Stimulated activated naive CD8-positive, alpha-beta T cell treated with anti-CD3 and anti-CD28 coated beads, Interleukin-15, amount 100 ng/mL, for 72 hours (primary cell): Measurements from ENCODE around the gene ABRAXAS1.
"Not testable (repeated sequence)": the region's sequence is repeated elsewhere in the genome, so short reads cannot be mapped to it uniquely, and the experiment has no call there.

ENCODE experiments used
- ATAC-seq: fragments of 150-1000 bp; cut with Tn5 transposase; 2 replicates; pipeline ENCODE4 v1.10.0; 2021; ENCODE audit warnings: mild to moderate bottlenecking, moderate library complexity
- DNase-seq, 2 donors: peaks; one replicate each; pipeline ENCODE4 v3.0.0; 2021 to 2022
- H3K27ac Mint-ChIP-seq, 2 donors: one replicate each; pipeline ENCODE4 v1.8.0; 2022; ENCODE audit warnings: mild to moderate bottlenecking in 2 of 2, mixed read lengths in 2 of 2, moderate library complexity in 2 of 2
- H3K27me3 Mint-ChIP-seq: one replicate; pipeline ENCODE4 v1.8.0; 2022; ENCODE audit warnings: mixed read lengths
- H3K4me1 Mint-ChIP-seq: one replicate; pipeline ENCODE4 v1.8.0; 2022; ENCODE audit warnings: mild to moderate bottlenecking, mixed read lengths
- H3K4me3 Mint-ChIP-seq, 2 donors: one replicate each; pipeline ENCODE4 v1.8.0; 2022; ENCODE audit warnings: mild to moderate bottlenecking in 2 of 2, mixed read lengths in 2 of 2, moderate library complexity in 1 of 2
- H3K9me3 Mint-ChIP-seq, 2 donors: one replicate each; pipeline ENCODE4 v1.8.0; 2022; ENCODE audit warnings: mixed read lengths in 2 of 2

ABRAXAS1 gene

GRCh38 chr4:83484500-83485461 lies at the start of gene ABRAXAS1:
Gene ABRAXAS1 (minus strand): TSS chr4:83485100. CDS start chr4:83485072, 28 bp downstream.
- Mint-ChIP-seq H3K27ac (peak within 1 kb of the TSS; percentile 89 to 96), H3K9me3 (no peaks in the 10 kb centered on the region), H3K4me1 (peaks cover 34% of the 10 kb centered on the region), H3K4me3 (peak within 1 kb of the TSS; percentile 100), H3K27me3 (no peaks in the 10 kb centered on the region)
- ATAC-seq, result peak; percentile 95
- DNase-seq, result peak; percentile 93 to 95

DNA sequence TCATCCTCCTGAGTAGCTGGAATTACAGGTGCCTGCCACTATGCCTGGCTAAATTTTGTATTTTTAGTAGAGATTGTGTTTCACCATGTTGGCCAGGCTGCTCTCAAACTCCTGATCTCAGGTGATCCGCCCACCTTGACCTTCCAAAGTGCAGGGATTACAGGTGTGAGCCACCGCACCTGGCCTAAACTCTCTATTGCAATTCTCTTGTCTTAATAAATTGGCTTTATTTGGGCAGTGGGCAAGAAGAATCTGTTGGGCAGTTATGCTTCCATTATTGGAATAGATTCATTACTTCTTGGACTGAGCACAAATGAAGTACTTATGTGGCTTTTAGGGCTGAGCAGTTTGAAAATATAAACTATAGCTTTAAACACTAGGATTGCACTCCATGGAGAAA lies 42.8 kb upstream of the ABRAXAS1 start:
- DNase-seq (no peak), ATAC-seq (no peak)
- Mint-ChIP-seq H3K4me3 (no peak overlapping the region), H3K9me3 (no peaks in the 10 kb centered on the region), H3K4me1 (no peaks in the 10 kb centered on the region), H3K27ac (no peak overlapping the region), H3K27me3 (peaks cover 24% of the 10 kb centered on the region)

- no peaks in the 10 kb centered on the region for H3K4me1 Mint-ChIP-seq
- H3K27me3 Mint-ChIP-seq, result peaks cover 8% of the 10 kb centered on the region
- no peaks in the 10 kb centered on the region for H3K9me3 Mint-ChIP-seq
- DNase-seq (no peak), ATAC-seq (no peak)
- H3K27ac Mint-ChIP-seq, result no peak overlapping the region
- no peak overlapping the region for H3K4me3 Mint-ChIP-seq
These were observed 37.3 kb upstream of the ABRAXAS1 start for GRCh38 chr4:83522239-83522638.

DNA sequence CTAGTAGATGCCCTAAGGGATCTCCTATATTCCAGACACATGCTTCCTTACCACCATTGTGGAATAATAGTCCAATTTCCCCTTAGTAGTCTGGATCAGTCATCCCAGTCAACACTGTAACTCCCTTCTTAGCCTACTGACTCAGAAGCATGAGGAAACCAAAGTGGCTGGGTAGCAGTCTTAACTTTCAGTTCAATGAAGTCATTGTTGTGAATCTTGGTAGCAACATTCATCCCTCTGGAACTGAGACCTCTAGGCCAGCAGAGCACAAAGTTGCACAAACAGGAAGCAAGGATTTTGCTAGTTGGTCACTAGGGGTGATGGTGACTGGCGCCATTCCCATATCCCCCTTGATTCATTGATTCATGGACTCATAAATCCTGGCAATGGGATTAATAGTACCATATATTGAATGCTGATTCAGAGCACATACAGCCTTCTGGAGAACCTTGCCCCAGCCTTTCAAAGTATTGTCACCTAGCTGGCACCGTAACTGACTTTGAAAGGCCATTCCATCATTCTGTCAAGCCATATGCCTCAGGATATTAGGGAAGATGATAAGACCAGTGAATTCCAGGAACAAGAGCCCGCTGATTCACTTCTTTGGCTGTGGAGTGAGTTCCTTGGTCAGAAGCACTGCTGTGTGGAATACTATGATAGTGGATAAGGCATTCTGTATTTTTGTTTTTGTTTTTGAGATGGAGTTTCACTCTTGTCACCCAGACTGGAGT lies 31.3 kb upstream of the ABRAXAS1 start:
- H3K27ac Mint-ChIP-seq, result no peak overlapping the region
- H3K9me3 Mint-ChIP-seq, result no peaks in the 10 kb centered on the region
- H3K4me1 Mint-ChIP-seq, result no peaks in the 10 kb centered on the region
- no peak overlapping the region for H3K4me3 Mint-ChIP-seq
- no peaks in the 10 kb centered on the region for H3K27me3 Mint-ChIP-seq
- ATAC-seq, result no peak
- no peak for DNase-seq

GRCh38 chr4:83510442-83510841 lies 25.5 kb upstream of the ABRAXAS1 start:
- H3K27ac Mint-ChIP-seq, result no peak overlapping the region
- H3K9me3 Mint-ChIP-seq, result no peaks in the 10 kb centered on the region
- no peaks in the 10 kb centered on the region for H3K27me3 Mint-ChIP-seq
- DNase-seq (no peak), ATAC-seq (no peak)
- H3K4me1 Mint-ChIP-seq, result no peaks in the 10 kb centered on the region
- no peak overlapping the region for H3K4me3 Mint-ChIP-seq

GRCh38 chr4:83509156-83509585 lies 24.3 kb upstream of the ABRAXAS1 start:
- ATAC-seq (peak; percentile 61), DNase-seq (peak; percentile 65 to 67)
- H3K27ac Mint-ChIP-seq, result peak overlapping the region; percentile 0 to 2
- H3K9me3 Mint-ChIP-seq, H3K27me3 Mint-ChIP-seq, H3K4me3 Mint-ChIP-seq, H3K4me1 Mint-ChIP-seq: not testable (repeated sequence)

DNA sequence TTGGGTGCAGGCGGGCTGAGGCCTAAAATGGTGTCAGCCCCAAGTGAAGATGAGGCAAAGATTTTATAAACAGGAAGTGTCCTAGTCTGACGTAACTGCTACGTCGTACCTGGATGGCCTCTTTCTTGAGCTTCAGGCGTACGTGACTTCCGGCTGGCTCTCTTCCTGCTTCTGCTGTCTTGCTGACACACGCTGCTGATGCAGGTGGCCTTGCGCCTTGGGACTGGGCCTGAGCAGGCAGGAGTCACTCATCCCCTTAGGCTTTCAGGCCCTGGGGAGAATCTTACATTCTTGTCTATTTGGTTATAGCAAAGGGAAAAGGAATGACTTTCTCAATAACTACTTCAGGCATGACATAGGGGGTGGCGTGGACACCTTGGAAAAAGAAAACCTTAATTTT lies 20.1 kb upstream of the ABRAXAS1 start:
- Mint-ChIP-seq H3K27me3 (no peaks in the 10 kb centered on the region), H3K27ac (no peak overlapping the region), H3K4me1 (peaks cover 7% of the 10 kb centered on the region), H3K4me3 (no peak overlapping the region), H3K9me3 (no peaks in the 10 kb centered on the region)
- ATAC-seq (no peak), DNase-seq (no peak)

DNA sequence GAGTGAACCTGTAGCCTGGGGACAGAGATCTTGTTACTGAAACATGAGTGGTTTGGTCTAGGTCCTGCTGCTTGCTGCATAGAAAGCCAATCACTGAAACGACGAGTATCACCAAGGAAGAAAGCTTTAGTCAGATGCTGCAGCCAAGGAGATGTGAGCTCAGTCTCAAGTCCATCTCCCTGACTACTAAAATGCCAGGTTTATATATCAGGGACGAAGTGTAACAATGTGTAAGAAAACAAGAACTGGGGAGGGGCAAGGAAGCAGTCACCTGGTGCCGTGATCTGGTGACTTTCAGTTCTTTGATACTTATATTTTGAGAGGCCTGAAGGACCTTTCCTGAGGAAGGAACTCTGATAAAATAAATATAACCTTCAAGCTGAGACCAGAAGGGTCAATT lies 19.6 kb upstream of the ABRAXAS1 start:
- DNase-seq (no peak), ATAC-seq (no peak)
- Mint-ChIP-seq H3K9me3 (no peaks in the 10 kb centered on the region), H3K27ac (peak overlapping the region in 1 of 2 donors; percentile 8), H3K4me1 (peaks cover 7% of the 10 kb centered on the region), H3K27me3 (no peaks in the 10 kb centered on the region), H3K4me3 (no peak overlapping the region)

DNA sequence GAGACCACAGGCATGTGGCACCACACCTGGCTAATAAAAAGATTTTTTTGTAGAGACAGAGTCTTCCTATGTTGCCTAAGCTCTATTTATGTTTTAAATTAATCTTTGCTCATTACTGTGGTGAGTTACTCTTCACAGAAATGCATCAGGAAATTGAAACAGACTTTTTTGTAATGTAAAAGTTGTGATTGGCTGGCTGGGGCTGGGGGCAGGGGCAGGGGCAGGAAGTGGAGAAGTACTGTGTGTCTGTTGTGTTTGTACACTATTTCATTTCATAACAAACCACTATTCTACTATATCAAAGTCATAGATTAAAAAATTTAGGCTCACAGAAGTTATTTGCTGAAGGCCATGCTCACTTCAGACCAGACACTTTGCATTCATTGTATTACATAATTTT lies 19.1 kb upstream of the ABRAXAS1 start:
- Mint-ChIP-seq H3K4me3 (no peak overlapping the region), H3K27ac (no peak overlapping the region), H3K9me3 (no peaks in the 10 kb centered on the region), H3K27me3 (no peaks in the 10 kb centered on the region), H3K4me1 (peaks cover 7% of the 10 kb centered on the region)
- ATAC-seq (peak; percentile 54), DNase-seq (no peak)

GRCh38 chr4:83501671-83502070 lies 16.8 kb upstream of the ABRAXAS1 start:
- not testable (repeated sequence) for H3K27me3 Mint-ChIP-seq, H3K27ac Mint-ChIP-seq, H3K4me3 Mint-ChIP-seq, H3K4me1 Mint-ChIP-seq, H3K9me3 Mint-ChIP-seq, DNase-seq, ATAC-seq

- Mint-ChIP-seq H3K4me1 (no peaks in the 10 kb centered on the region), H3K27me3 (no peaks in the 10 kb centered on the region), H3K27ac (no peak overlapping the region), H3K9me3 (no peaks in the 10 kb centered on the region), H3K4me3 (no peak overlapping the region)
- DNase-seq (no peak), ATAC-seq (no peak)
These were observed 13.3 kb upstream of the ABRAXAS1 start for GRCh38 chr4:83498187-83498586.

GRCh38 chr4:83496085-83496917 lies 11.4 kb upstream of the ABRAXAS1 start:
- not testable (repeated sequence) for H3K27ac Mint-ChIP-seq, H3K27me3 Mint-ChIP-seq, ATAC-seq, H3K9me3 Mint-ChIP-seq, H3K4me1 Mint-ChIP-seq, H3K4me3 Mint-ChIP-seq, DNase-seq

DNA sequence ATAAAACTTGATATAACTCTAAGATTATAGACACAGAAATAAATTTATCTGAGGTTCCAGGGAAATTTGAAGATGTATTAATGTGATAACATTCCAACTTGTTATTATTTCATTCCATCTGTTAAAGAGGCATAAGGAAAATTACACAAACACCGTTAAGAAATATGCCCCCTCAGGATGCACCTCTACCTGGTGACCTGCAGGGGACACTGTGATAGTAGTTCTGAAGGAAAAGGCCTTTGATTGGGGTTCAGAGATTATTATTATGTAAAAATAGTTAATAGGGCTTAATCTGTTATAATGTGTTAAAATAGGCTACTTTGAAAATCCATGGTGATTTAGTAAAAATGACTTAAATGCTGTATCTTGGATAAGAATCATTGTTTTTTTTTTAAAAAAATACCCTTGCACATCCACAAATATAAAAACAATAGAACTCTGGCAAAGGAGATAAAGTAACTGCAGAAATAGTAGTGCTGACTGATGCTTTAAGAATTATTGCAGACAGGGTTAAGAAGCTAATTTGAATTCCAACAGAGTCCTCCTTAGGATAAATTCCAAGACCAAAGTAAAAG lies 6.1 kb upstream of the ABRAXAS1 start:
- DNase-seq, result no peak
- H3K27ac Mint-ChIP-seq, result no peak overlapping the region
- no peaks in the 10 kb centered on the region for H3K9me3 Mint-ChIP-seq
- no peaks in the 10 kb centered on the region for H3K27me3 Mint-ChIP-seq
- peaks cover 14% of the 10 kb centered on the region for H3K4me1 Mint-ChIP-seq
- ATAC-seq, result no peak
- no peak overlapping the region for H3K4me3 Mint-ChIP-seq

GRCh38 chr4:83489711-83490326 lies 4.9 kb upstream of the ABRAXAS1 start:
- DNase-seq, result no peak
- H3K4me3 Mint-ChIP-seq, result no peak overlapping the region
- H3K4me1 Mint-ChIP-seq, result peaks cover 20% of the 10 kb centered on the region
- no peaks in the 10 kb centered on the region for H3K27me3 Mint-ChIP-seq
- ATAC-seq, result no peak
- H3K27ac Mint-ChIP-seq, result no peak overlapping the region
- H3K9me3 Mint-ChIP-seq, result no peaks in the 10 kb centered on the region
